DMS79 treated with DMSO at 0.1 percent for 48 hours (cell line): ENCODE data around the gene CALCB.
A peak's percentile ranks its signal among the peaks of the same experiment; 100 is the strongest.

Experiments used
- DNase-seq: peaks from one replicate; lab custom pipeline; 2025; lab: John Stamatoyannopoulos, UW

The CALCB gene

DNA sequence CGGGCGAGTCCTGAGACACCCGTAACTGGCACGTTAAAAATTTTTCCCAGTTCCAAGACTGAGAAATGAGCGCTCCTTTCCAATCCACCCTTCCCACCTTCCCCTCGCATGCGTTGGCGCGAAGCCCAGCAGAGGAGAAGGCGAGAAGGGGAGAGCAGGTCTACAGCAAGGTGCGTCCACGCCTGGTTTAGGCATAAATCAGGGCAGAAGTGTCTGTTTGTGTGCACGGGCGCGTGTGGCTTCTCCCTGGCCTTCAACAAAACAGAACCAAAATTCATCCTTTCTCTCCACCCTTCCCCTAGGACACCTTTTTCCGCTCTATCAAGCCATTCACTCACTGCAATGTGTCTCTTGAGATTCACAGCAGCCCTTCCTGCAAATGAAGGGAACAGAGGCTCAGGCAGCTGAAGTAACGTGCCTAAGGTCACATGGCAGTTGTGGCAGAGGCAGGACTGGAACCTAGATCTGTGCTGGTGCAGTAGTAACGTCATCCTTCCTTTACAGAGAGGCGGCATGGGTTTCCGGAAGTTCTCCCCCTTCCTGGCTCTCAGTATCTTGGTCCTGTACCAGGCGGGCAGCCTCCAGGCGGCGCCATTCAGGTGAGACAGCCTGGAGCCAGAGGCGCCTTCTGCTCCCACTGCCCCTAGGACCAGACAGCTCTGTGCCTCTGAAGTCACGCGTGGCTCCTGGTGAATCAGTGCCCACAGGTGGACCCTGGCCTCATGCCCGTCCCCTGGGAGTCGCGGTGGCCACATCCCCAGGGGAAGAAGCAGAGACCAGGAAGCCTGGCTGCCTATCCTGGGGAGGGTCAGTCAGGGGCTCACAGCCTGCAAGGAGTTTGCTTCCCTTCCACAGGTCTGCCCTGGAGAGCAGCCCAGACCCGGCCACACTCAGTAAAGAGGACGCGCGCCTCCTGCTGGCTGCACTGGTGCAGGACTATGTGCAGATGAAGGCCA, 1.1 kb downstream of the CALCB start:
- peak; percentile 25 for DNase-seq

GRCh38 chr11:15075162-15075526, 1.8 kb downstream of the CALCB start:
- DNase-seq, result no peak

DNA sequence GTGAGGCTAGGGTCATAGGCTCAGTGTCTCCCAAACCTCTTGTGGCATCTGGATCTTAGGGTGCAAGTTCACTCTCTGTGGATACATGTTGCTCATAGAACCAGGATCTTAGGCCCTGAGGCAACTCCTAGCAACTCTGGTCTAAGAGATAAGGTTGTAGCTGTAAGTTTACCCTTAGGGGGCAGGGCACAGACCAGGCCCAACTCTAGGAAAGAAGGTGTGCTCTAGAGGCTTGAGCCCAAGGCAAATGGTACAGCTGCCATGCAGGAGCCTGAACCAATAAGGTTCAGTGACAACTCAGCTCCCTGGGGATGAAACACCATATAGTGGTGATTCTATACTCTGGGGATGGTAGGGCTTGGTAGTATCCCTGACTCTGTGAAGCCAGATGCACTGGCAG, 17.8 kb downstream of the CALCB start:
- DNase-seq, result no peak

GRCh38 chr11:15091625-15092024, 18.2 kb downstream of the CALCB start:
- no peak for DNase-seq

DNA sequence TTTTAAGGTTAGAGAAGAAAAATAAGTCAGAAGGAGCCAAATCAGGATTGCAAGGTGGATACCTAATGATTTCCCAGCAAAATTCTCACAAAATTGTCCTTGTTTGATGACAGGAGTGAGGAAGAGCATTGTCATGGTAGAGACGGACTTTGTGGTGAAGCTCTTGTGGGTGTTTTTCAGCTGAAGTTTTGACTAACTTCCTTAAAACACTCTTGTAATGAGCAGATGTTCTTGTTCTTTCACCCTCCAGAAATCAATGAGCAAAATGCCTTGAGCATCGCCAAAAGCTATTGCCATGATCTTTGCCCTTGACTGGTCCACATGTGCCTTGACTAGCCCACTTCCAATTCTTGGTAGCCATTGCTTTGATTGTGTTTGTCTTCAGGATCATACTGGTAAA, 20.0 kb downstream of the CALCB start:
- DNase-seq, result no peak

DNA sequence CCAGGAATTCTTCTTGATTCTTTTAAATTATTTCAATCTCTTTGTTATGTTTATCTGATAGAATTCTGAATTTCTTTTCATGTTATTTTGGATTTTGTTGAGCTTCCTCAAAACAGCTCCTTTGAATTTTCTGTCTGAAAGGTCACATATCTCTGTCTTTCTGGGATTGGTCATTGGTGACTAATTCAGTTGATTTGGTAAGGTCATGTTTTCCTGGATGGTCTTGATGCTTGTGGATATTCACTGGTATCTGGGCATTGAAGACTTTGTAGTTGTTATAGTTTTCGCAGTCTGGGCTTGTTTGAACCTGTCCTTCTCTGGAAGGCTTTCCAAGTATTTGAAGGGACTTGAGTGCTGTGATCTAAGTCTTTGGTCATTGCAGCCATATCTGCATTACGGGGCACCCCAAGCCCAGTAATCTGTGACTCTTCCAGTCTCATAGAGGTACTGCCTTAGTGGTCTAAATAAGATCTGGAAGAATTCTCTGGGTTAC, 22.4 kb downstream of the CALCB start:
- no peak for DNase-seq

- DNase-seq, result no peak
These were observed 24.0 kb downstream of the CALCB start for GRCh38 chr11:15097411-15097810.

- no peak for DNase-seq
These were observed 25.9 kb downstream of the CALCB start for GRCh38 chr11:15099267-15099666.

DNA sequence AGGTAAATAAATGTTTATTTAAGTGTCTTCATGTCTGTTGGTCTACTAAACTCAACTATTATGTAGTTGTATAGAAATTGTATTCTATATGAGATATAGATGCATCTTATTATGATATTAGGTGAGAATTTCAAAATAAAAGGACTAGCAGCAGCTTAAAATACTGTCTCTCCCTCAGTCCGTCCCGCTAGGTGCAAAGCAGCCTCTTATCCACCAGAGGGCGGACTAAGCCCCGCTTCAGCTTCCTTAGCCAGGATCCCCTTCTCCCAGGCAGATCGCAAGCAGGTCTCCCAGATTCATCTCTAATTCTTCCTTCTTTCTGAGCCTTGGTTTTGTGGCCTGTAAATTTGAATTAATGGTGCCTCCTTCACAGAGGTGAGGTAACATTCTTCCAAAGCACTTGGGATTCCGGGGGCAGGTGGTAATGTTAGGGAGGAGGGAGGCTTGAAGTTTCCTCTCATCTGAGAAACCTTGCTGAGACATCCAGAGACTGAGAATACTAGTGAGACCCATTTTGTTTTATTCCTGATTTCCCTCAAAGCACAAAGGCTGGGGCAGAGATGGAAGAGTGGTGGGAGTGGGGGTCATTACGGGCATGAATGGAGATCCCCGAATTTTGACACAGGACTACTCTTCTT, 27.8 kb downstream of the CALCB start:
- peak; percentile 57 for DNase-seq

- no peak for DNase-seq
These were observed 30.8 kb downstream of the CALCB start for GRCh38 chr11:15104166-15104565.

- DNase-seq, result no peak
These were observed 33.0 kb downstream of the CALCB start for GRCh38 chr11:15106201-15106965.

GRCh38 chr11:15107730-15108515, 34.5 kb downstream of the CALCB start:
- no peak for DNase-seq

- DNase-seq, result no peak
These were observed 35.3 kb downstream of the CALCB start for GRCh38 chr11:15108592-15109130.

DNA sequence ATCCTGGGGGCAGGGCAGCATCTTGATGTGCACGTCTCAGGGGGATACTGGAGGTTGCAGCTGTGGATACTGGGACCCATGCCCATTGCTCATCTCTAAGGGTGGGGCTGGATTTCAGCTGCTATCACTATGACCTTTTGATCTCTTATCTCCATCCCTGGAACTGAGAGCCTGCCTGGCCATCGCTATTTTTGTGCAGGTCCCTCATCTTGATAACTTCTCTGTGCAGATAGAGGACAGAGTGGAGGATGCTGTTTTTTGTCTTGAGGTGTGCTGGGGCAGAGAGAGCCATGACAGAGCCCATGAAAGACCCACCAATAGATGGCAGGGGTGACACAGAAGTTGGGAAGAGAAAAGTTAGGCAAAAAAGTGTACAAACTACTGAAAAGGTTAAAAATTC, 36.2 kb downstream of the CALCB start:
- no peak for DNase-seq

DNA sequence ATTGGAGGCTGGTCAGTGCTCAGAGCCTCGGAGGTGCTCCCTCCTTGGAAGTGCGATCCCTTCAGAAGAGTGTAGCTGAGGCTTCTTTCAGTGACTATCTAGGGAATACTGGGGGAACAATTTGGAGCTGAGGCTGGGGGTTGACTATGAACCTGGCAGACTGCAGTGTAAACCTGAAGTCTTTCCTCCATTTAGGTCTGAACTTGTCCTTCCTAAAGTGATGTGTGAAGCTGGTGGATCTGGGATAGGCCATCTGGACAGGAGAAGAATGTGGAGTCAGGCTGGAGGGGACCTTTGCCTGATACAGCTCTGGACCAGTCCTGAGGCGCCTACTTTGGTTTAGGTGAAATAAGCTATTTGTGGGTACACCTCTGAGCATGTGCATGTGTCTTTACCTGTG, 37.8 kb downstream of the CALCB start:
- DNase-seq, result no peak

DNA sequence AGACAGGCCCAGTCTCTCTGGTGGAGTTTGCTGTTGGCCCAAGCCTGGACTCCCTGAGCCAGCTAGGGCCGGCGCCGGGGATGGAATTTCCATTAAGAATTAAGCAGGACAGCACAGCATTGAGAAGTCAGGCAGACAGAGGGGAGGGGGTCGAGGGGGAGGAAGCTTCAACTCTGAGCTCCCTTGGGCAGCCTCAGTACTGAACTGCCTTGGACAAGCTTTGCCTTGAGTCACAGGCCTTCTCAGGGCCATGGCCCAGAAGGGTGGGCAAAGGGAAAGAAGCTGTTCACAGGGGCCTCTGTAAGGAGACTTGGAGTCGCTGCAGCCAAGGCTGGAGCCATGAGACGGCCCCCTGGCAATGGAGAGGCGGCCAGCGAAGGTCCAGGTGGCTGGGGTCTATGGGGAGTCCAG, 38.7 kb downstream of the CALCB start:
- DNase-seq, result no peak

DNA sequence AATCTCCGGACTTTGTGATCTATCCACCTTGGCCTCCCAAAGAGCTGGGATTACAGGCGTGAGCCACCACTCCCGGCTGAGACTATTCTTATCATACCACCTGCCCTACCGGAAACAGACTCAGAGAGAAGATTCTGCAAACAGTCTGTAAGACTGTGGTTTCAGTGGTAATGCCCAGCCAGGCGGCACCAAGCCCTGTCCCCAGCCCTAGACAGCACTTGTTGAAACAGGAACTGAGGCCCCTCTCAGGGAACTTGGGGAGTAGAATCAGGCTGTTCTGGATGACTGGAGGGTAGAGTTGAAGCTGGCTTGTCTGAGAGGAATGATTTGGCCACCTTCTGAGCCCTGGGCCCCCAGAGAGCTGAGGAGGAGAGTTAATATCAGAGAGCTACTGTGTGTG, 40.0 kb downstream of the CALCB start:
- no peak for DNase-seq

- DNase-seq, result no peak
These were observed 41.4 kb downstream of the CALCB start, which contains the start of gene INSC for GRCh38 chr11:15114501-15115475. Gene INSC, plus strand, starts transcription at chr11:15114923. Its CDS starts 34,252 bp downstream, at chr11:15149175.

GRCh38 chr11:15115686-15116085, 42.3 kb downstream of the CALCB start:
- no peak for DNase-seq

GRCh38 chr11:15117751-15118150, 44.4 kb downstream of the CALCB start:
- no peak for DNase-seq
